Pons (tissue), 1 donor: ENCODE measurements around the gene DDHD1.
"Not testable (repeated sequence)": the region's sequence is repeated elsewhere in the genome, so short reads cannot be mapped to it uniquely, and the experiment has no call there.

Source experiments
- DNase-seq: peaks from one replicate; pipeline ENCODE4 v3.0.0-alpha.2; 2016; ENCODE audit warnings: low spot score

The DDHD1 gene

DNA sequence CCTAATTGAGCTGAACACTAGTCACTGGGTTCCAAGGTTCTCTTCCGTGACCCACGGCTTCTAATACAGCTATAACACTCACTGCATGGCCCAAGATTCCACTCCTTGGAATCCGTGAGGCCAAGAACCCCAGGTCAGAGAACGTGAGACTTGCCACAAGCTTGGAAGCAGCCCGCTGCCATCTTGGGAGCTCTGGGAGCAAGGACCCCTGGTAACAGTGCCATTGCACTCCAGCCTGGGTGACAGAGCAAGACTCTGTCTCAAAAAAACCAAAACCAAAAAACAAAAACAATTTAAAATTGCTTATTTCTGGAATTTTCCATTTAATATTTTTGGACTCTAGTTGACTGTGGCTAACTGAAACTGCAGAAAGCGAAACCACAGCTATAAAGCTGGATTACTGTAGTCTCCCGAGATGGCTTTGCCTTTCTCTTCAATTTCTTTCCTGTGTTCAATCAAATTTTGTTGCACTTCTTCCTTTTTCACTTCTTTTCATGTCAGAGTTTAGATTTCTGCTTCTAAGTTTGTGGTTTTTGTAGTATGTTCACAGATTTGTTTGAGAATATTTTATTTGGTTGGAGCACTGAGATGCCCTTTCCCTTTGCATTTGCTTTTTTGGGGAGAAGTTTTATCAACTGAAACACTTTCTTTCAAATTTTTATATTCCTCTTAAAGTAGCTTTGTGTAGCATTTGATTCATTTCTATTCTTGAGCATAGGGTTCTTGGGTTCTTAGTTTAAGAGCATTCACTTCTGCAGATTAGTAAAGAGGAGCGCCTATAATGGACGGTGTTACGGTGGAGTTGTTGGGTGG, 44.6 kb downstream of the DDHD1 start:
- DNase-seq = no peak

DNA sequence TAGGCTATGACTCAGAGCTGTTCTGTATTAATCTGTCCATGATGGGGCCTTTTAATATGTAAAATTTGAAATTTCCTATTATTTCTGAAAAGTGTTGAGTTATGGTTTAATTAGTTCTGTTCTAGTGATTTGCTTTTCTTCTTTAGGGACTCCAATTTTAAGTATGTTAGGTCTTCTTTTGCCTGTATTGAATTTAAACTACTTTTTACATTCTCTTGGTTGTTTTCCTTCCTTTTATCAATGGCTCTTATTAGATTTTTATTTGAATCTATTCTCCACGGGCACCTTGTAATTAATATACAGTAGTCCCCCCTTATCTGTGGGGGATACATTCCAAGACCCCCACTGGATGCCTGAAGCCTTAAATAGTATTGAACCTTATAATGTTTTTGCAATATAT, 46.4 kb downstream of the DDHD1 start:
- DNase-seq = no peak

DNA sequence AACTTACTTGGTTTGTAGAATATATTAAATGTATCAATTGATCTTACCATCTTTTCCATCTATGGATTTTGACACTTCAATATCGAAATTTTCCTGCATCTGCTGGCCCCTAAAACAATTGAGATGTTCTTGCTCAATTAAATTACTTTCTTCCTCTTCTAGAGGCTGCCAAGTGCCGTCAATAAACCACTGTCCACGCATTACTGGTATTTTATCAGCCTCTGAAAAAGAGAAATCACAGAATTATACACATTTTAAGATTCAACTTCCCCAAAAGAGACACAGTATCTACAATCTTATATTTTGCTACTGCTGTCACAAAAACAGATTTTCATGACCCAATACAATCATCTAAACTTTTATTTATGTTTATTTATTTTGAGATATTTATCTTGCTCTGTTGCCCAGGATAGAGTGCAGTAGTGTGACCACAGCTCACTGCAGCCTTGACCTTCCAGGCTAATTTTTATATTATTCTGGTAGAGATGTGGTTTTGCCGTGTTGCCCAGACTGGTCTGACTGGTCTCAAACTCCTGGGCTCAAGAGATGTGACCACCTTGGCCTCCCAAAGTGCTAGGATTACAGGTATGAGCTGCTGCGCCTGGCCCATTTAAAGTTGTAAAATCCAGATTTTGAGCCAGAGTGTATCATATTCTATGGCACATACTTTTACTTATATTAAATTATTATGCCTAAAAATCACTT, 49.3 kb downstream of the DDHD1 start:
- no peak for DNase-seq

DNA sequence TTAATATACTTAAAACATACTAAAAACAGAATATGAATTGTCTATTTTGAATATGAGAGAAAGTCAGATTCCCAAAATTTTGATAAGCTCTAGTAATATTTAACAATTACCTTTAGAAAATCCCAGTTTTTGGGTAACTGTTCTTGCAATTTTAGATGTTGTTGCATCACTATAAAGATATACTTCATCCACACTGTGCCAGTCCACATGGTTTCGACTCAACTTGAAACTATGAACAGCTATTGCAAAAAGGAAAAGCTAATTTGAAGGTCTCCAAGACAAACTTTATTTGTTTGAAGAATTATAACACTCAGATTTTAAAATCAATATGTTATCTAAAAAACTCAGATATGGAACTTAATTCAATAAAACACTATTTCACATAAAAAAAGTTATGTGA, 59.9 kb downstream of the DDHD1 start:
- DNase-seq = no peak

DNA sequence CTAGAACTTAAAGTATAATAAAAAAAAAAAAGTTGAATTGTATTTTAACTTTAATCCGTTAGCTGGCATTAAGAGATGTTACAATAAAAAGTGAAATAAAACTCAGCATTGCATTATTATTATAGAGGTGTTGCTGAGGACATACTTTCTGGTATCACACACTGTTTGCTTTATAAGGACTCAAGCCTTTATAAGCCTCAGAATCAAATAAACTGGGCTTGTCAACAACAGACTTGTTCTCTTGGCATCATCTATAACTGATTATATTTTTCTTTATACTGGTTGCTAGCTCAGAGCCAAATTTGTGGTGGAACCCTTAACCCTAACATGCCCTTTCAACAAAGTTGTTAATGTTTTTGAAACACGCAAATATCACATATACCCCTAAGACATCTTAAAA, 62.3 kb downstream of the DDHD1 start:
- no peak for DNase-seq

DNA sequence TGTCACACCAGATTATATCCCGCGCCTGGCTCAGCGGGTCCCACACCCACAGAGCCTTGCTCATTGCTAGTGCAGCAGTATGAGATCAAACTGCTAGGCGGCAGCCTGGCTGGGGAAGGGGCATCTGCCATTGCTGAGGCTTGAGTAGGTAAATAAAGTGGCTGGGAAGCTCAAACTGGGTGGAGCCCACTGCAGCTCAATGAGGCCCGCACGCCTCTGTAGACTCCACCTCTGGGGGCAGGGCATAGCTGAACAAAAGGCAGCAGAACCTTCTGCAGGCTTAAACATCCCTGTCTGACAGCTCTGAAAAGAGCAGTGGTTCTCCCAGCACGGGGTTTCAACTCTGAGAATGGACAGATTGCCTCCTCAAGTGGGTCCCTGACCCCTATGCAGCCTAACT, 68.2 kb downstream of the DDHD1 start:
- DNase-seq = not testable (repeated sequence)

DNA sequence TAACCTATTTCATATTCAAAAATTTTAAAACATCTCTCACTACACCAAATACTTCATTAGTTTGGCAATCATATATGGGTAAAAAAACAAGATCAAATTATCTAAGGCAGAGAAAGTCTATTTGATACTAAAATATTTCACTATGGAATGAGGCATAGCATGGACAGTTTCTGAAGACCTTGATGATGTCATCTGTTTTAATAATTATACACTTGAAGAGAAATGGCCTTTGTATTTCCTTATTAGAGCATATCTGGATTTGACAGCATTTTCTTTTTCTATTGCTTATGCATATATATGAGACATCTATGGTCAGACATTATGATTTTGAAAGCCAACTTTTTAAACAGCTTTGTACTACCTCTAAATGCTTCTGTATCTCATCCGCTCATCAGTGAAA, 88.6 kb downstream of the DDHD1 start:
- no peak for DNase-seq

DNA sequence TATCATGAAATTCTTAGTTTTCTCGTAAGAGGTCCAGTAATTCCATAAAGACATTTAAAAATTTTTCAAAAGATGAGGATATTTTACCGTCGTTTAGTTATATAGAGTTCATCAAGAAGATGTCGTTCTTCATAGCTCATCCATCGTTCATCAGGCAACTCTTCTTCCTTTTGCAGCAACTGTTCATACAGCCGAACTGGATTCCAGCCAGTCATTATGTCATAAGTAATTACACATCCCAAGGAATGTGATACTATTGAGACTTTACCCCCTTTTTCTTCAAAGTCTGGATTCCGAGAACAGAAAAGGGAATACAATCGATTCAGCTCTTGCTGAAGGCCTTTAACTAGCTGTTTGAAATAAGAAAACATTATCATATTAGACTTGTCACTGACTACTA, 90.3 kb downstream of the DDHD1 start:
- DNase-seq = peak; percentile 10

DNA sequence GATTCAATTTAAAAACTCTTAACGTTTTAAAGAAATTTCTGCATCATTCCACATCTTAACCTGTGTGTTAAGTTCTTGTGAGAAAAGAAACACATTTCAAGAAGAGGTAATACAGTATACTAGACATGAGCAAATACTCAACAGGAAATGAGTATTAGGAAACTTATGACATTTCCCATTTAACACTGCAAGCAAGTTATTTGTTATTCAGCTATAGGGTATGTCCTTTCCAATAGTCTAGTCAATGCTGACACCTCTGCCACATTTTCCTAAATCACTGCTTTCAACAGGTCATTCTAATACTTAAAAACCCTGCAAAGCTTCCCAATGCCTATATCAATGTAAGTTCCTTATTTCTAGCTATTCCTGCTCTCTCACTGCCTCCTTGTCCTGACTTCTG, 93.1 kb downstream of the DDHD1 start:
- no peak for DNase-seq

DNA sequence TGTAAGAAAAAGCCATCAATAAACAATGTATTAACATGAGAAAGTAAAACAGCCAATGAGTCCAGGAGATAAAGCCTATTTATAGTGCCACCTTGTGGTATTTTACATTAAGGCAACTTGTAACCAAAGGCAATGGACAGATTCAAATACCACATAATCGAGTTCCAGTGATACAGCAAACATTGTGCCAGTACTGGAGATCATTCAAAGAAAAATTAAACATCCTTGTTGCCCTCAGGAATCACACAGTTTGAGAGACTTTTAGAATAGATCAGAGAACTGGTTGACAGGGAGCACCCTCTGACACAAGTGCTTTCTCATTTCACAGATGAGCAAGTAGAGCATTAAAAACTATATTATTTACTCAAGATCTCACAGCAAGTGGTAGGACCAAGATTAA, 98.1 kb downstream of the DDHD1 start:
- peak; percentile 92 for DNase-seq

DNA sequence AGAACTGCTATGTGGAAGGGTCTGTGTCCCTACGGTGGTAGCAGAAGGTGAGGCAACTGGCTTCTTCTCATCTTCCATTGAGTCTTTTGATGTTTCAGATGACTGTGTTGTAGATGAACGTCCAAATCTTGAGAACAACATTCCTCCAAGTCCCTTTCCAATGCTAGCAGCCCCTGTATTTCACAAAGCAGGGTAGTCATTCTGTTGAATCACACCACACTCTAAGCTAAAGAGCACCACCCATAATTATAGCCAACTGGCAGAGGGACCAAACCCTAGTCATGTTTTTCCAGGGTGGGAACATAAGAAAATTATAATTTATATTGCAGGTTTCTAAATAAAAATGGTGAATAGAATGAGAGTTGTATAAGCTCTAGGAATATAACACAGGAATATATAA, 98.7 kb downstream of the DDHD1 start:
- no peak for DNase-seq

DNA sequence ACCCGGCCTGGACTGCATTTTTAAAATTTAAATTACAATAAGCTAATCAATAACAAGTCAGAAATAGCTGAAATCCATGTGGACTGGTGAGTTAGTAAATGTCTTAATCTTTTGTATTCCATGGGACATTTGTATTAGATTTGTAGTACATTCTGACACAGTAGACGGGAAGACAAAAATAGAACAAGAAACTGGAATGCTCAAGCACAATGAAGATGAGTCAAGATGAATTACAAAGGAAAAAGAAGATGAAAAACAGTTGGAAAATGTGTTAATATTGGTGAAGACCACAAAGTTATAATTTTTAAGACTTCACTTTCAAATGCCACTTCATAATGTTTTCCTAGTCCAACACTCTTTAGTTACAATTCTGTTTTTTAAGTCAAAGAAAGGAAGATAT, 104.5 kb downstream of the DDHD1 start:
- DNase-seq = no peak

DNA sequence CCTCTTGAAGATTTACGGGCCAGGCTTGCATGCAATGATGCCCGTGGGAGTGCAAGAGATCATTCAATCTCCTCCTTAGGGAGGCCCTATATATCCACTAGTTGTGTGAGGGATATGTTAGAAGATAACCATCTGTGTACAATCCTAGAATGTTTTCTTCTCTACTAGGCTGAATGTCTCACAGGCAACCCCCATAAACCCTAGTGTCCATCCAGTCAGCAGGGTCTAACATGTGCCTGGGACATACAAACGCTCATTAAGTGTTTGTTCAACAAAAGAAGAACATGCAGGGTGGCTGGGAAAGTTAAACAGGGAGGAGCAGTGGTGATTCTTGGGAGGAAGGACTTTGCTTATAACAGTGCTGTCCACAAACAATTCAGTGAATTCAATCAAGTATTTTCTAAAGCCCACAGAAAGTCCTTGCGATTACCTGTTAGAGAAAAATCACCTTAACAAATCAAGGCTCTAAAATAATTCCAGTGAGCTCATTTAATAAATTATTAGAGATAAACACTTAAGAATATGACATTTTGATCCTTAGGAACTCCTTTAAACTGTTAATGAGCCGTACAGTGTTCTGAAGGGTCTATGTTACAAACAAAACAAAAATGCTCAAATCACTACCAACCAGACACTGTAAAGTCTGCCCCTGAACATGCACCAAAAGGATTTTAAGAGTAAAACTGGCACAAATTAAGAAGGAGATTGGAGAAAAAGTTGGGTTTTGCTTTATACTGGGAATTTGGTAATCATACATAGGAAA, 105.6 kb downstream of the DDHD1 start:
- DNase-seq = no peak

DNA sequence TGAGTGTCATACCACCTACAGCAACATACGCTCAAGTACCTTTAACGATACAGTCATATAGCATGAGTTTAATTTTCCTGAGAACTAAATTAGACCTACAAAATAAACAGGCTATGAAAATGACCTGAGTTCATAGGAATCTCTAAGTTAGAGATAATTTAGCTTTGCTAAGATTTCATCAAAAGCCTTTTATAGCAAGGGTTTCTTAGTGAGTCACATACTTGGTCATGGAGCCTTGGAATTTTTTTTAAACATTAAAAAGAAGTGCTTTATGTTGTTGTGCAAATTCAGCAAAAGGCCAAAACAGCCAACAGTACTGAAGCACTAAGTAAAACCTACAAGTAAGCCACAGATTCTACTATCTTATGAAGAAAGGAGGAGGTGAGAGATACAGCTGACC, 108.6 kb downstream of the DDHD1 start:
- DNase-seq = no peak

DNA sequence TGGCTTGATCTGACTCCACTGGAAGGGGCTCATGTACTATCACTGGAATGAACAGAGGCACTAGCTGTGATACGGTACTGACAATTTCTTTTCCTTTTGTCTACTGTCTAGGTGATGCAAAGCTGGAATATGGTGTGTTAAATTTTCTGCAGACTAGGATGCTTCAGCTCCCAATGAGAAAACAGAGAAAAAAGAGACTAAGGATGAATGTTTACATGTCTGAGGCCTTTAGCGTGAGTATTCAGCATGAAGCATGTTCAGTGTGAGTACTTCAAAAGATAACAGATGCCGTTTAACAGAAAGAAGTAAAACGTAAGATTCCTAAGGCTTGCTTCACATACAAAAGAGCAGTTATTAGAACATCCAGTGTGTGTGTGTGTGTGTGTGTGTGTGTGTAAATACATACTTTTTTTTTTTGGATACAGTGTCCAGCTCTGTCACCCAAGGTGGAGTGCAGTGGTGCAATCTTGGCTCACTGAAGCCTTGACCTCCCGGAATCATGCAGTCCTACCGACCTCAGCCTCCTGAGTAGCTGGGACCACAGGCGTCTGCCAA, 110.0 kb downstream of the DDHD1 start:
- no peak for DNase-seq

DNA sequence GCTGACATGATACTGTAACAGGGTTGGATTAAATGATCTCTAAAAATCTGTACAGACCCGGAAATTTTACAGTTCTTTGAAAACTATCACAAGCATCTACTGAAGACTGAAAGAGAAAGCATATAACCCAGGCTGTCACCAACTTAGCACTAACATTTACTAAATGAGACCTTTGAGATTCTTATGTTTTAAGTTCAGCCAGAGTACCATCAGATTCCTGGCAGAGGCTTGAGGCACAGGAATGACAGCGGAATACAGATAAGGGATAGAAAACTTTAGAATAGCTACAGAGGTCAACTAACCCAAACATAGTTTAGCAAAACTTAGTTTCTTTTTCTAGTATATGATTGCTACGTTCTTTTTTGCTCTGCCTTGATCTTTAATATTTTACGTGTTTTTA, 110.6 kb downstream of the DDHD1 start:
- DNase-seq = no peak

DNA sequence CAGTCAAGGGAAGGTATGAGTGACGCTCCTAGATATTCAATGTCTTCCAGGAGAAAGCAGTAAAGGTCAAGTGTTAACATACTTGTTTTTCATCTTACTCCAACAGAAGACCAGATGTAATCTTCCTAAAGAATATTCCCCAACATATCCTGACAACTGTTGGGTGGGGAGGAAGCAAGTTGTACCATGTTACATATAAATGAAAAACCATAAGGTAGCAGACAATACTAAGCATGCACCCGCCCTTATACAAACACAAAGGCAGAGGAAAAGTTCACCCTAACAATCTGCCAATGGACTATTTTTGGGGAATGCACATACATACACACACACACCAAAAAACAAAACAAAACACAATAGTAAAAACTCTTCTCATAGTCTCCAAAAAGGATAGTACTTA, 112.1 kb downstream of the DDHD1 start:
- no peak for DNase-seq

DNA sequence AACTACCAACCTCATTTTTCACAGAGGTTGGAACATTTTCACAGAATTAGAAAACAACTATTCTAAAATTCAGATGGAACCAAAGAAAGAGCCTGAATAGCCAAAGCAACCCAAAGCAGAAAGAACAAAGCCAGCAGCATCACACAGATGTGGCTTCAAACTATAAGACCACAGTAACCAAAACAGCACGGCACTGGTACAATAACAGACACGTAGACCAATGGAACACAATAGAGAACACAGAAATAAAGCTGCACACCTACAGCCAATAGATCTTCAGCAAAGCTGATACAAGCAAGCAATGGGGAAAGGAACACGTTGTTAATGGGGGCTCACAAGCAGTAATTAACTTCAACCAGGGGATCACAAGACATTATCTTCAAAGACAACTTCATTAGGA, 114.5 kb downstream of the DDHD1 start:
- no peak for DNase-seq

DNA sequence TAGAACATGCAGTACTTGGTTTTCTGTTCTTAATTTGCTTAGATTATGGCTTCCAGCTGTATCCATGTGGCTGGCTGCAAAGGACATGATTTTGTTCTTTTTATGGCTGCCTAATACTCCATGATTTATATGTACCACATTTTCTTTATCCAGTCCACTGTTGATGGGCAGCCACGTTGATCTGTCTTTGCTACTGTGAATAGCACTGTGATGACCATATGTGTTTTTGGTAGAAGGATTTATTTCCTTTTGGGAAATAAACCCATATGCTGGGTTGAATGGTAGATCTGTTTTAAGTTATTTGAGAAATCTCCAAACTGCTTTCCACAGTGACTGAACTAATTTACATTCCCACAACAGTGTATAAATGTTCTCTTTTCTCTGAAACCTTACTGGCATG, 116.1 kb downstream of the DDHD1 start:
- no peak for DNase-seq

DNA sequence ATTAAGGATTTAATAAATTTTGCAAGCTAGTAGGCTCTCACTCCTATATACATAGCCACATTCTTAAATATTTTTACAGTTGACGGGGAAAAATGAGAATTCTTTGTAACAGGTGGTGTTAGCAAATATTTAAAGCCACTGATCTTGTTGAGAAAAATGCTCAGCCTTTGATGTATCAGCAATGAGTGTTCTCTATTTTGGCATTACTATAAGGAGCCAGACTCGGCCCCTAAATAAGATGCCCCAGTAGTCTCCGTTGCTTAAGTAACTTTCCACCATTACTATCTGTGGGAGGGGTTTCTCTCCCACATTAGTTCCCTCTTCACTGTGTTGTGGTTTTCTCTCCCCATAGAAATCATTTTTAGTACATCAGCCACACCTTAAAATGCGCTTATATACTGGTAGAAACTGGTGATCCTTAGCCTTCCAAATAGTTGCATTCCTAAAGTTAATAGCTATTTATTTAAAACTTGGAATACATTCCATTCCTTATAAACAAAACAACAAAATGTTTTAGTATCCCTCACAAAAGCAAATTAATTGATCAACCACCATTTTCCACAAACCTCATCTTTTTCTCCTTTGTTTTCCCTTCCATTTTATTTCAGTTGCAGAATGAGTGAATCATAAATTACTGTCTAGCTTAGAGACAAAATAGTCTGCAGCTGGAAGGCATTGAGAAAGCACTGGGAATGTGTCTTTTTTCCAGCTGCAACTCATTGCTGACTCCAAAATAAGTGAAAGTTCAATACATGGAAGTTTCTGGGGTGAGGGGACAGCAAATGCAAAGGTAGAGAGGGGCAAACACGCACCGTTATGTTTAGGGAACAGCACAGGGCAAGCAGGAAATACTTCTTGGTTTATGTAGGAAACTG, 117.5 kb downstream of the DDHD1 start:
- no peak for DNase-seq

DNA sequence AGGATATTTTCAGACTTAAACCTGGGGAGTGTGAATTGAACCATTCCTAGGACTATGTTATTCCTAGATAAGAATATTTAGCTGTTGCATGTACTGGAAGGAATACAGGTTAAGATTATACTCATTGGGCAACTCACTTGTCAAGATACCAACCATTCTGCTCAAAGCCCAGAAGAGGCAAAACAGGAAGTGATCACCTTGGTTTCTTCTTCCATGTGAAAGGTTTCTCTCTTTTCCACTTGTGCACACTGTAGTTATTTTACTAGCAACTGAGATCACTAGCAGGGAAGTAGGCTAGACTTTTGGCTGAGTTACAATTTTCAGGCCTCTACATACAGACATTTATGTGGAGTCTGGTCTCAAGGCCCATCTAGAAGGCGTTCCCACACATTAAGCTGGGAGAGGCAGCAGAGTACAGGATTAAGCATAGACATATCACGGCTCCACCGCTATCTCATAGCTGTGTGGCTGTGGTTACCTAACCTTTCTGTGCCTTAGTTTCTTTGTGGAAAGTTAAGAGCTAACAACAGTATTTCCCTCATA, 118.4 kb downstream of the DDHD1 start:
- DNase-seq = no peak
